Stimulated activated CD8-positive, alpha-beta memory T cell treated with anti-CD3 and anti-CD28 coated beads, Interleukin-7, amount 100 ng/mL, for 24 hours (primary cell): ENCODE measurements around the gene FZD2.

Experiments used
- DNase-seq: peaks from one replicate; pipeline ENCODE4 v3.0.0-alpha.2; 2020; ENCODE audit warnings: low read depth

Gene FZD2

DNA sequence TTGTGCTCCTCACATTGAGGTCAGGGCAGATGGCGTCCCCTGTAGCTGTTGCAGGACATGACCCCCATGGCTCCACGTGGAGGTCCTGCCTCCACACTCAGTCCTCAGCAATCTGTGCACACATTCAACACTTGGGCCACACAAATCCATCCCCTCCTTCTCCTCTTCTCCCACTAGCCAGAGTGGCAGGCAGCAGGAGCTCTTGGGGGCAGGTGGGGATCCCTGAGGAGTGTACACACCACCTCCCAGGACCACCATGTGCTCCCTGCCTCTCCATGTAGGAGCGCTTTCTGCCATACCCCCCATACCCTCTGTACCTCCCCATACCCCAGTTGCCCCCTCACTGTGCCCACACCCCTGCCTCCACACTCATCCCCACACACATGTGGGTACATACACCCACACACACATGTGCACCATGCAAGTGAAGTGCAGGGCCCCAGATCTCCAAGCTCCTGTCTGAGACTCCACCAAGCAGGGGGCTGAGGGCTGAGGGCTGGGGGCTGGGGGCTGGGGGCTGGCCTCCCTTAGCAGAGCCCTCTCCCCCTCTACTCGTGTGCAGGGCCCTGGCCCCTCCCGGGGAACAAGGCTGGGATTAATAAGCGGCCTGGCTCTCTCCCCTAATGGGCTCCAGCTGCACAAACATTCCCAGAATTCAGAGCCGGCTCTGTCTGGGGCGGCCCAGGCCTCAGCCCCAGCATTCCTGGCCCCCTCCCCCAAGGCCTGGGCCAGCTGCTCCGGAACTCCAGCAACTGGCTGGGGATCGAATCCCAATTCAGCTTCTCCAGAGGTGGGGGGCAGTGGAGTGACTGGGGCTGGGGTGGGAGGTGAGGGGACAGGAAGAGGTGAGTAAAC, 50.8 kb downstream of the FZD2 start:
- DNase-seq: no peak

DNA sequence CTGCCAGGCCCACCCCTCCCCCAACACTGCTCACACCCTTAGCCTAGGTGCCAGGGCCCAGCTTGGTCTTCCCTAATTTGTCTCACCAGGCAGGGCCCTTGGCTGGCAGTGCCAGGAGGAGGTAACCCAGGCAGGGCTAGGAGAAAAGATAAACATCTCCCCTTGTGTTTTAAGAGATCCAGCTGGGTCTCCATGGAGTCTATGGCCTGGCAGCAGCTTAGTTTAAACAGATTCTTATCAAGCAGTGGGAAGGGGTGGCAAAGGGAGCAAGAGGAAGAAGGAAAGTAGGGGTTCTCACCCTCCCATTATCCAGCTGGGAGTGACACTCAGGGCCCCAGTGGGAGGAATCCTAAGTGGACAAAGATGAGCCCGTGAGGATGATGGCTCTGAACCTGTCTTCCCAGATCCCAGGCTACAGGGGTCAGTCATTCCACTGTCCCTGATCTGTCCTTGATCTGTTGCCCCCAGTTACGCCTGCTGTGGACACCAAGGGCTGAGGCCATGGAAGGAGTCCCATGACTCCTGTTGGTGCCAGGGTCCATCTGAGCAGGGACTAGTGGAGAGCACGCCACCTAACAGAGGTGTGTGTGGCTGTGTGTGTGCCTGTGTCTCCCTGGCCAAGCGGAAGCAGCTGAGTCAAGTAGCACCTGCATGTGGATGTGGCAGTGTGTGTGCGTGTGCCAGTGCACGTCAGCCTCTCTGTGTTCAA, 51.6 kb downstream of the FZD2 start:
- DNase-seq: no peak

- DNase-seq: no peak
These were observed 53.0 kb downstream of the FZD2 start for GRCh38 chr17:44610331-44610730.
